GM10248 (cell line): ENCODE measurements around the gene DIAPH2.

Experiments
- CTCF ChIA-PET: fragments of 300-600 bp; sonication (Branson Sonifier 250); formaldehyde crosslinking; extraction: SDS; loops from one replicate; lab custom pipeline; 2021; ENCODE audit warnings: antibody characterized with exemption; lab: Yijun Ruan, JAX
- POLR2A ChIA-PET: fragments of 350-650 bp; sonication (Branson Sonifier 250); formaldehyde crosslinking; extraction: SDS; loops from one replicate; lab custom pipeline; 2020; ENCODE audit warnings: antibody characterized with exemption; lab: Yijun Ruan, JAX
- DNase-seq: peaks from one replicate; pipeline ENCODE4 v3.0.0; 2012; ENCODE audit errors: extremely low spot score
- CTCF ChIP-seq: IDR thresholded peaks from 2 replicates; pipeline ENCODE4 v1.5.1; 2012; ENCODE audit warnings: mild to moderate bottlenecking, low read depth; ENCODE audit errors: extremely low read depth, missing control alignments, control extremely low read depth

The DIAPH2 gene

GRCh38 chrX:96687776-96688175 lies 3.1 kb downstream of the DIAPH2 start:
- CTCF ChIA-PET = no interaction called here
- TF ChIP-seq CTCF = no peak
- POLR2A ChIA-PET = no interaction called here
- DNase-seq = no peak

- no peak for DNase-seq
- no peak for TF ChIP-seq CTCF
- POLR2A ChIA-PET = no interaction called here
- CTCF ChIA-PET = interaction anchor here (0.6 kb wide), 1 partner anchor 13 kb away, joined by 3 read pairs; no protein-coding TSS in a partner anchor
These were observed 4.1 kb downstream of the DIAPH2 start for GRCh38 chrX:96688789-96689188.

- TF ChIP-seq CTCF = no peak
- ChIA-PET CTCF (no interaction called here), POLR2A (no interaction called here)
- DNase-seq = no peak
These were observed 5.3 kb downstream of the DIAPH2 start for GRCh38 chrX:96689991-96690390.

GRCh38 chrX:96692454-96692853 lies 7.8 kb downstream of the DIAPH2 start:
- DNase-seq = no peak
- POLR2A ChIA-PET = no interaction called here
- TF ChIP-seq CTCF = no peak
- CTCF ChIA-PET = interaction anchor here (1.5 kb wide), 1 partner anchor 9 kb away, joined by 5 read pairs; no protein-coding TSS in a partner anchor

GRCh38 chrX:96692890-96693289 lies 8.2 kb downstream of the DIAPH2 start:
- CTCF ChIA-PET = interaction anchor here (1.1 kb wide), 1 partner anchor 21 kb away, joined by 3 read pairs; no protein-coding TSS in a partner anchor
- DNase-seq = no peak
- TF ChIP-seq CTCF = no peak
- POLR2A ChIA-PET = no interaction called here

GRCh38 chrX:96693407-96693806 lies 8.8 kb downstream of the DIAPH2 start:
- no peak for TF ChIP-seq CTCF
- DNase-seq = no peak
- ChIA-PET POLR2A (no interaction called here), CTCF (interaction anchor here (1.1 kb wide), 1 partner anchor 21 kb away, joined by 3 read pairs; no protein-coding TSS in a partner anchor)

- ChIA-PET POLR2A (no interaction called here), CTCF (interaction anchor here (1.5 to 1.8 kb wide), 2 partner anchors 10 kb away, joined by 3 to 4 read pairs; no protein-coding TSS in a partner anchor)
- DNase-seq = no peak
- no peak for TF ChIP-seq CTCF
These were observed 11.8 kb downstream of the DIAPH2 start for GRCh38 chrX:96696462-96696861.
